GM12892 (cell line): Measurements from ENCODE around the gene ZAR1.
A peak's percentile ranks its signal among the peaks of the same experiment; 100 is the strongest.

Experiments used
- DNase-seq: peaks from one replicate; pipeline ENCODE4 v3.0.0; 2011; ENCODE audit not compliant: insufficient read length
- FAIRE-seq: peaks from 2 replicates; lab custom pipeline; 2011; peaks lifted over from hg19 to GRCh38; lab: Jason Lieb, UNC
- POLR2A ChIP-seq: IDR thresholded peaks from 2 replicates; pipeline ENCODE4 v1.6.1; 2011; ENCODE audit warnings: low read depth, low read length, control low read depth
- POLR2AphosphoS5 ChIP-seq: IDR thresholded peaks from 2 replicates; pipeline ENCODE4 v1.6.1; 2011; ENCODE audit warnings: low read depth, low read length, control low read depth
- TAF1 ChIP-seq: IDR thresholded peaks from 2 replicates; pipeline ENCODE4 v1.6.1; 2011; ENCODE audit warnings: low read depth, mild to moderate bottlenecking, control low read depth, low read length, borderline replicate concordance

Gene ZAR1

DNA sequence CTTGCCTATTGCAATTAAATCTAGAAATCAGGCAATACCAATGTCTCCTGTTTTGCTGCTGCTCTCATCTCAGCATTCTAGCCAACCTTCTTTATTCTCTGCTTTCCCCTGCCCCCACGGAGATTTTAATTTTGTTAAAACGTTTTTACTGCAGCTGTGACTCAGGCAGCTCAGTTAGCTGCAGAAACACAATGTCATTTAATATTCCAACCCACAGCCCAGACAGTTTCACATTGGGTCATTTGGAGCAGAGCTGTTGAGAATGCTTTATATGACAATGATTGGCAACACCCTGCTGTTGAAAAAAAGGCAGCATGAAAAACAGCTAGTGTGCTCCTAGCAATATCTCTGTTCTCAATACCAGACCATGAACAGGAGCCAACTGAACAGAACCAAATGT is 19.5 kb upstream of the ZAR1 start:
- no peak for FAIRE-seq
- no peak for DNase-seq
- TF ChIP-seq POLR2A (no peak), POLR2AphosphoS5 (no peak), TAF1 (no peak)

DNA sequence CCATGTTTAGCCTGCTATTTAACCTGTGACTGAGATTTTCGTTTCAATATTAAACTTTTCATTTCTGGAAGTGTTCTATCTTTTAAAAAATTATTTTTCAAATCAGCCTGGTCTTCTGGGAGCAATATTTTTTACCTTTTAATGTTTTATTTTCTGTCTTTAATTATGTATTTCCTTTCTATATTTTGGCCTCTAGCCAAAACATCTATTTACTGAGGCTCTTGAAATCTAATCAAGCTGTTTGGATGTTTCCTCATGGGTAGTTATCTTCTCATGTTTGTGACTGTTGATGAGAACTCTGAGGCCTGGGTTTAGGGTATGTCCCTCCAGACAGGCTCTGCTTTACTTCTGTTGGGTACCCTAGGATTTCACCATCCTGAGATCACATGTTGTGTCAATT is 17.3 kb upstream of the ZAR1 start:
- no peak for TF ChIP-seq TAF1
- no peak for TF ChIP-seq POLR2AphosphoS5
- no peak for TF ChIP-seq POLR2A
- DNase-seq (no peak), FAIRE-seq (no peak)

DNA sequence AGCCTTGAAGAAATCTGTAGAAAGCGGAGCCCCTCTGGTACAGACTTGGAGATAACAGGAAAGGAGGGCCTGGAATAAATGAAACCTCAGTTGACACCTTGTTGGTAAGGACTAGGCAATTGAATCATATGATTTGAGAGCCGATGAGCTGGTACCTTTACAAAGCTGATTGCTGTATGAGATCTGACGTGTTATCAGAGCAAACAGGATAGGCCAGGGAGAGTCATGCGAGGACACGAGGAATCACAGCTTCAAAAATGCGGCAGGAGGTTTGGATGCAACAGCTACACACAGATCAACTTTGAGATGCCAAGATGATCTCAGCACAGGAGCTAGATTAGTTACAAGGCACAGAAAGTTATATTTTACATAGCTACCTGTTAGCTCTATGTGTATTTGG is 14.3 kb upstream of the ZAR1 start:
- FAIRE-seq = no peak
- DNase-seq = no peak
- TF ChIP-seq POLR2AphosphoS5 (no peak), TAF1 (no peak), POLR2A (no peak)

DNA sequence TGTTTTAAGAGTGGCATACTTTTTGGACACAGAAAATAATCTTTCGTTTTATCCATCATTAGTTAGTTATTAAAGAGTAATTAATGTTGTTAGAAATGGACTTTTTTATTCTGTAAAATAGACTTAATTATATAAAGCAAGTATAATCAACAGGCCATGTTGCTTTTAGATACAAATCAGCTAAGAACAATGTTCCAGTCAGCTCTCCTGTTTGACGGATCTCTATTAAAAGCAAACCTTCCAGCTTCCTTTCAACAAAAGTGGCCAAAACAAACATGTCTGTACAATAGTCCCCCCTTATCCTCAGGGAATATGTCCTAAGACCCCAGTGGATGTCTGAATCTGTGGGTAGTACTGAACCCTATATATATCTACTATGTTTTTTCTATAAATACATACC is 11.8 kb upstream of the ZAR1 start:
- TF ChIP-seq POLR2A (no peak), TAF1 (no peak), POLR2AphosphoS5 (no peak)
- no peak for FAIRE-seq
- no peak for DNase-seq

DNA sequence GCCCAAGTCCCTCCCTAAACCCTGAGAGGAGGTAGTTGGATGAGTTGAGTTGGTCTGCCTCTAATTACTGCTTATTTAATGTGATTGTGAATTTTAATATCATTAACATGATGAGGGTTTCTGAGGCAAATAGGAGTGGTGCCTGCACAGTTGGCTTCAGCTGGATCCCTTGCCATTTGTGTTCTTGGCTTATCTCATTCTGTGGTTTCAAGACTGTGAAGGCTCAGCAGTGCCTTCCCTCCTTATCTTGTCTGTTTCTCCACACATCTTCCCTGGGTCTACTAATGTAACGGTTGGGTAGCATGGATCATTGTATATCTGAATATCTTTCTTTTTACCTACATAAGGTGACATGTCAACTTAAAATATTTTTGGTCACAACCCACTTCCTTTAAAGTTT is 8.5 kb upstream of the ZAR1 start:
- FAIRE-seq (no peak), DNase-seq (no peak)

DNA sequence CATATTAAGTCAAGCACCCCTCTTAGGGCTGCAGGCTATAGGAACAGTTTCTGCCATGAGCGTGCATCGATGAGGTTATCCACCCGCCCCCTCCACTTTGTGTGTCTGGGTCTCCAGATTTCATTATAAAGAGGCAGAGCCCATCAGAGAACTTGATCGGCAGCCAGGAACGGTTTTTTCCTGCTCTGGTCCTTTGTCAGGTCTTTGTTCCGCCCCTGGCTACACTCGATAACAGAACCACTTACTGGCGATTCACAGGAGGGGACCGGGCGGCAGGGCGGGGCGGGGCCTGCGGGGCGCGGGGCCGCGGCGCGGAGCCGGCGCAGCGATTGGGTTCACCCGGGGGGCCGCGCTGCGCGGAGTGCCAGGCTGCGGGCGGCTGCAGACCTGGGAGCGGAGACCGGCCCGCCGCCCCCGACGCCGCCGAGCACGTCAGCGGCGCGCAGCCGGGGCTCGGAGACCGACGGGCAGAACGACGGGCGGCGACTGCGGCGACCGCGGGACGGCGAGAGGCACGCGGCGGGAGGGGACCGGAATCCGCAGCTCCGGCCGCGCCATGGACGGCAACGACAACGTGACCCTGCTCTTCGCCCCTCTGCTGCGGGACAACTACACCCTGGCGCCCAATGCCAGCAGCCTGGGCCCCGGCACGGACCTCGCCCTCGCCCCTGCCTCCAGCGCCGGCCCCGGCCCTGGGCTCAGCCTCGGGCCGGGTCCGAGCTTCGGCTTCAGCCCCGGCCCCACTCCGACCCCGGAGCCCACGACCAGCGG is 6.9 kb upstream of the ZAR1 start, which contains the start of gene SLC10A4:
Gene SLC10A4 (plus strand): TSS at position 338 of the 771 bp plus-strand sequence. CDS start 219 bp downstream, at position 557.
- TF ChIP-seq TAF1 = no peak
- no peak for FAIRE-seq
- DNase-seq = peak; percentile 37

More for the DNA sequence above, 8.5 kb upstream of the ZAR1 start:
- TF ChIP-seq POLR2A (no peak), POLR2AphosphoS5 (no peak), TAF1 (no peak)

DNA sequence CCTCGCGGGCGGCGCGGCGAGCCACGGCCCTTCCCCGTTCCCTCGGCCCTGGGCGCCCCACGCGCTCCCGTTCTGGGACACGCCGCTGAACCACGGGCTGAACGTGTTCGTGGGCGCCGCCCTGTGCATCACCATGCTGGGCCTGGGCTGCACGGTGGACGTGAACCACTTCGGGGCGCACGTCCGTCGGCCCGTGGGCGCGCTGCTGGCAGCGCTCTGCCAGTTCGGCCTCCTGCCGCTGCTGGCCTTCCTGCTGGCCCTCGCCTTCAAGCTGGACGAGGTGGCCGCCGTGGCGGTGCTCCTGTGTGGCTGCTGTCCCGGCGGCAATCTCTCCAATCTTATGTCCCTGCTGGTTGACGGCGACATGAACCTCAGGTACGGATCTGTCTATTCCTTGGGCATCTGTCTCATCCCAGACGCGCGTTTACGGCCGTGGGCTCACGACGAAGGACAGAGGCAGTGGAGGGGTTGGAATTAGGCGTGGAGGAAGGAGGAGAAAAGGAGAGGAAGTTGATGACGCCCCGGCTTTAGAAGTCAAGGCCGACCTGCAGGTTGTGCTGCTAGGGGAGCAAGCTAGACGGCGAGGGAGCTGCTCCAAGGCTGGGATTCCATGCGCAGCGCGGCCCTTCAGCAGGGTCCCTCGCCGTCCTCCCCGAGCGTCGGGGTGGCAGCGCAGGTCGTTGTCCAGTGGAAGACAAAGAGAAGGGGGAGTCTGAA is 6.1 kb upstream of the ZAR1 start:
- no peak for DNase-seq
- no peak for FAIRE-seq
- TF ChIP-seq POLR2A = no peak
- TF ChIP-seq TAF1 = no peak
- TF ChIP-seq POLR2AphosphoS5 = no peak

DNA sequence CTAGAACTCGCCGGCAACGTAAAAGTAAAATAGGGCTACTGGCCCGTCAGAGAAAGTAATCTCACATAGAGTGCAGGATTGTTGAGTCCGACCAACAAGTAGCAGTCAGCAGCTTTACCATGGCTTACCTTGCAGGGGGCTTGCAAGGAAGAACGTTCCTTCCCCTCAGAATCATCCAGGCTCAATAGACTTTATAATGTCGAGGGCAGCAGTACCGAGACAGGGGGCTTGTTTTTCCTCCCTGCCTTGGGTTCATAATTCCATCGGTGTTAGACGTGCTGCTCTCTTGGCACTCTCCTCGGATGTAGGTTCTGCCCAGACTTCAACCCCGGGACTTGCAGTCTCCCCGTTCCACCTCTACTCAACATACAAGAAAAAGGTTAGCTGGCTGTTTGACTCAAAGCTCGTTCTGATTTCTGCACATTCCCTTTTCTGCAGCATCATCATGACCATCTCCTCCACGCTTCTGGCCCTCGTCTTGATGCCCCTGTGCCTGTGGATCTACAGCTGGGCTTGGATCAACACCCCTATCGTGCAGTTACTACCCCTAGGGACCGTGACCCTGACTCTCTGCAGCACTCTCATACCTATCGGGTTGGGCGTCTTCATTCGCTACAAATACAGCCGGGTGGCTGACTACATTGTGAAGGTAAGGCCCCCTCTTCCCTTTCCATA is 5.4 kb upstream of the ZAR1 start:
- no peak for DNase-seq
- TF ChIP-seq TAF1 (no peak), POLR2A (no peak), POLR2AphosphoS5 (no peak)
- FAIRE-seq = no peak

DNA sequence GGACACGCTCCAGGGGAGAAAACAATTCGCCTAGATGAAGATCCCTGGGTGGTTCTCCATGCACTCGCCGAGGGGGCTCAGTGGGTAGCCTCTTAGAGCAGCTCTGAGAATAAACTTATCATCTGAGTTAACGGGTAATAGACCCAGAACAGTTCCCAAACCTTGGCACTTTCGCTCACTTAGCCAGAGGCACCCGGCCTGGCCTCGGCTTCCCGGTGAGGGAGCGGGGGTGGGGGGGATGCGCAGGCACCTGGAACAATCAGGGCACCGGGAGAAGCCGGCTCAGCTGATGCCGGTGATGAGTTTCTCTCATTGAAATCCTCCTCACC is 405 bp upstream of the ZAR1 start:
- DNase-seq = no peak
- TF ChIP-seq POLR2A (no peak), TAF1 (no peak), POLR2AphosphoS5 (no peak)
- no peak for FAIRE-seq

DNA sequence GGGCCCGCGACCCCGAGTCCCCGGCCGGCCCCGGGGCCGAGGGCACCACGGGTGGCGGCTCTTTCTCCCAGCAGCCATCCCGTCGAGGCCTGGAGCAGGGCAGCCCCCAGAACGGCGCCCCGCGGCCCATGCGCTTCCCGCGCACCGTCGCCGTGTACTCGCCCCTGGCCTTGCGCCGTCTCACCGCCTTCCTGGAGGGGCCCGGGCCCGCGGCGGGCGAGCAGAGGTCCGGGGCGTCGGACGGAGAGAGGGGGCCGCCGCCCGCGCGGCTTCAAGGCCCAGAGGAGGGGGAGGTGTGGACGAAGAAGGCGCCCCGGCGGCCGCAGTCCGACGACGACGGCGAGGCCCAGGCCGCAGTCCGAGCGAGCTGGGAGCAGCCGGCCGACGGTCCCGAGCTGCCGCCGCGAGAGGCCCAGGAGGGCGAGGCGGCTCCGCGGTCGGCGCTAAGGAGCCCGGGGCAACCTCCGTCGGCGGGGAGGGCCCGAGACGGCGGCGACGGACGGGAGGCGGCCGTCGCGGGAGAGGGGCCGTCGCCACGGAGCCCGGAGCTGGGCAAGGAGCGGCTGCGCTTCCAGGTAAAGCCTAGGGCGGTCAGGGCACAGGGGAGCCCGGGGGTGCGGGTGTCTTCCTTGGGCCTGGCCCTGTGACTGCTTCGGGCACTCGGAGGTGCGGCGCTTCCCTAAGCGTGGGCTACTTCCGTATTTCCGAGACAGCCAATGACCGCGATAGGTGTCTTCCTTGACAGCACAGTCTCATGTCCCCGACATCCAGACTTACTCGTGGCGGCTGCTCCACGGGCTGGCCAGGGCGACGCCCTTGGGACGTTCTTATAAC is 845 bp downstream of the ZAR1 start:
- DNase-seq (no peak), FAIRE-seq (no peak)
- TF ChIP-seq TAF1 (no peak), POLR2AphosphoS5 (no peak), POLR2A (no peak)
